SW480 (cell line): ENCODE data around the gene PROB1.
A peak's percentile ranks its signal among the peaks of the same experiment; 100 is the strongest.
"Not testable (repeated sequence)": the region's sequence is repeated elsewhere in the genome, so short reads cannot be mapped to it uniquely, and the experiment has no call there.

Experiments used
- DNase-seq: peaks from one replicate; pipeline ENCODE4 v3.0.0-alpha.2; 2016; ENCODE audit warnings: low spot score

The PROB1 gene

GRCh38 chr5:139392324-139392677 is 2.6 kb downstream of the PROB1 start:
- peak; percentile 44 for DNase-seq

DNA sequence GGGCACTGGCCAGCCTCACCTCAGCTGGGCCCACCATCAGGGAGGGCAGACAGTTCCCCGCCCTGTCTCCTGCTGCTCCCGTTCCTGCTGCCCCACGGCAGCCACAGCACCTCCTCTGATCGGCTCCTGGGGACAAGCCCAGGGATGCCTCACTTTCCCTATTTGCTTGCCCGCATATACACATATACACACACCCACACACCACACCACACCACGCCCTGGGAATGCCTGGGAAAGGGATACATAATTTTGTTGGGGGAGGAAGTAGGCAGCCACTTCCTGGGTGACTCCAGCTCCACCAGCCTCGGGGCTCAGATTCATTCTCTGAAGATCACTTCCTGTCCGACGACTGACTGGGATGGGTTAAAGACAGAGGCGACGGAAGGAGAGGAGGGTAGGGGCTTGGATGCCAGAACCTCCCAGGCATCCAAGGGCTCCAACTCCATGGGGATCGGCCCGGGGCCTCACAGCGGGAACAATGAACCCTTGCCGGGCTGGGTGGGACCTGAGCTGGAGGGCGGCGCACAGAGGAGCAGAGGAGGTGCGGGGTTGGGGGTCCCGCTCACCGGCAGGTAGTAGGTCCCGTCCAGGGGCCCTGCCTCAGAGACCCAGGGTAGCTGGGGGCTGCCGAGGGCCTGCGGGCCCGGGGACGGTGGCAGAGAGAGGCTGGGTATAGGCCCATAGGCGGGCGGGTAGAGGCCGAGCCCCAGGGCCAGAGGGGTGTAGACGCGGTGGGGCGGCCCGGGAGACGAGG is 3.2 kb downstream of the PROB1 start:
- DNase-seq, result peak; percentile 90

- no peak for DNase-seq
Measured at GRCh38 chr5:139390639-139391569, 4.0 kb downstream of the PROB1 start.

DNA sequence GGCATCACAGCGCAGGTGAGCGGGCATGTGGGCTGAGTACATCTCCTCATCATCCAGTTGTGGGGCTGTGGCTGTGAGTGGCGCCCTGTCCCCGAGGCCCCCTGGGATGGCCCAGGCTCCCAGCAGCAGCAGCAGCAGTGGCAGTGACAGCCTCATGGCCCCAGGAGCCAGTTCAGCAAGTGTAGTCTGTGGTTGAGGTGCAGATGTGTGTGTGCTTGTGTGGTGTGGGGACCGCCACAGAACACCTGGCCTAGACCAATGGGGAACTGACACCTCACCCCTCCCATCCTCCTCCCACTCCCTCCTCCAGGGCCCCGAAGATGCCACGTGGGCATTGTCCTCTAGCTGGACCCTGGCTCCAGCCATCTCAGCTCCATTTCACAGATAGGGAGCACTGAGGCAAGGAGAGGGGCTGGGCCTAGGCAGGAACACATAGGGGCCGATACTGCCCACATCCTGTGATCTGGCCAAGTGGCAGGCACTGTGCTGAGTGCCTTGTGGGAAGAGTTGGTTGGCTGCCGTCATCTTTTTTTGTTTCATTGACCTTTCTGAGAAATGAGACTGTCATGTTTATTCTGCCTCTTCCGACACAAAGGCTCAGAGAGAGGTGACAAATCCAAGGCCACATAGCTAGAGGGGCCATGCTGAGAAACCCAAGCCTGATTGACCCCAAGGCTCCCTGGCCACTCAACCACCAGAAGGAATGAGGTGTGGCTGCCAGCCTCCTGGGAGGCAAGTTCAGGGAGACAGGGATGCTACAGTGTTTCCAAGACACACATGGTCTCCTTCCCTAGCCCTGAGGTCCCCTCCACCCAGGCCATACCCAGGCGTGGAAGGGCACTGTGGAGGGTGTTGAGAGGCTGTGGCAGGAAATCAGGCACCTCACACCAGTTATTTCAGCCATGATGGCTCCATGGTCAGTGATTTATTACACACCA is 4.9 kb downstream of the PROB1 start, which contains the start of gene MZB1:
MZB1 (minus strand) TSS at position 213 of the 938 bp plus-strand sequence; CDS start at position 156, 57 bp downstream.
- DNase-seq, result no peak

DNA sequence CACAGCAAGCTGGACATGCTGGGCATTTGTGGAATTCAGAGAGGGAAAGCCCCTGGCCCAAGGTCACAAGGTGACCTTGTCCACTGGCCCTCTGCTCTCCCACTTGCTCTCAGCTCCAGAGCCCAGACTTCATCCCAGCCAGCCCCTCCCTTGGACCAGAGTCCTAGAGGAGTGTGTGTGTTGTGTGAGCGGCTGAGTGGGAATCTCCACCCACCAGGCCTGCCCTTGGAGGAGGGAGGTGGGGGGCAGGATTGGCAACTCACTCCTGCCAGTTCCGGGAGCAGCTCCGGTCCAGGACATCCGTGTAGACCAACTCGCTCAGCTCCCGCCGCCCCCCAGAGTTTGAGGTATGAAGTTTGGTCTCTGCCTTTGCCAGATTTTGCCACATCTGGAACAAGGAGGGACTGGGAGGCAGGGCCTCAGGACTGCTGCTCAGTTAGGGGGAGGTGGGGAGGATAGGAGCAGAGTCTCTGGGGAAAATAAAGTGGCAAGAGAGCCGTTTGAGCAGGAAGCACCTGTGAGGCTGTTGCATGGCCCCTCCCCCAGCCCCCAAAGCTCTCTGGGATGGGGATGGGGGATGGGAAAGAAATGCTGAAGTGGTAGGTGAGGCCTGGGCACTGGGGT is 6.6 kb downstream of the PROB1 start:
- no peak for DNase-seq

GRCh38 chr5:139387611-139388197 is 7.2 kb downstream of the PROB1 start:
- no peak for DNase-seq

GRCh38 chr5:139386956-139387355 is 7.9 kb downstream of the PROB1 start:
- not testable (repeated sequence) for DNase-seq

DNA sequence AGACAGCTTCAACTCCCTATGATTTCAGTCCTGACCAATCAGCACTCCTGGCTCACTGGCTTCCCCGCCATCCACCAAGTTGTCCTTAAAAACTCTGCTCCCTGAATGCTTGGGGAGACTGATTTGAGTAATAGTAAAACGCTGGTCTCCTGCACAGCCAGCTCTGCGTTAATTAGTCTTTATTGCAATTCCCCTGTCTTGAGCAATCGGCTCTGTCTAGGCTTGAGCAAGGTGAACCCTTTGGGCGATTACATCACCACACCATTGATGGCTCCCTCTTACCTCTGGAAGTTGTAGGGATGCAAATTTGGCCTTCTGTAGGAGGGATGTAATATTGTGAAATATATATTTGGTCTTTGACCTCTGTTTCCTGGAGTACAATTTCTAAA is 8.9 kb downstream of the PROB1 start:
- no peak for DNase-seq

DNA sequence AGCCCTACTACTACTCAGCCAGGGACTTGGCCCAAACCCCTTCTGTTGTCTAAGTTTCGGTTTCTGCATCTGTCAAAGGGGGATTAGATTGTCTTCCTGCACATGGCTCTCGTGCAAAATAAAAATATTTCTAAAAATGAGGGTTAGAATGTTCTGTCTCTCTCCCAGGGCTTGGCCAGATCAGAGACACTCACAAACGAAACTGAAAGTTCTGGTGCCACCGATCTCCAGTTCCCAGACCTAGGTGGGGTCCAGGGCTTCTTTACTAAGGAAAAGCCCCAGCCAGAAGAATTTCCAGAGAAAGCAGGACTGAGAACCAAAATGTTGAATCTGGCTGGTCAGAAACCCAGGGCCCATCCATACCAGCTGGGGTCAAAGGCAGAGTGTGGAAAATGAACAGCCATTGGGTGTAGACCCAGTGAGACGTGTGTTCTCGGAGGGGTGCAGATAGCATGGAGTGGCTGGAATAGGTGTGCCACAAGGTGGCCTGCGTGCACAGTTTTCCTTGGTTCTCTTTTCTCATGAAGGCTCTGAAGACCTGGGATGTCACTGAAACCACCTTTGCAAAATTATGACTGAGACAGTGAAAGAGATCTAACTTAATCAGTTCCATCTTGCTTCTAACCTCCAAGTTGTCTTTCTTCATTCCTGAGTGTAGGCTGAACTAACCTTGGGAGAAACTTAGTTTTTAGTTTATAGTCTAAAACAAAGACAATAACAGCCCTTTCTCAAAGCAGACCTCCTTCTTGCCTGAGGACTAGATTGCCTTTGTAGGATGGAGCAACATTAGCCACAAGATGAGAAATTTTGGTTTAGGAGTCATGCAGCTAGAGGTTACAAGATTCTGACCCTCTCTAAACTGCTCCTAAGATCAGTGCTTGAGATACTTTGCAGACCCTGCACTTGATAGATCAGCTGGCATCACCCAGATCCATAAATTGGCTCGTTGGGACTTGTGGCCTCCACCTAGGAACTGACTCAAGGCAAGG is 9.5 kb downstream of the PROB1 start:
- DNase-seq, result peak; percentile 44

DNA sequence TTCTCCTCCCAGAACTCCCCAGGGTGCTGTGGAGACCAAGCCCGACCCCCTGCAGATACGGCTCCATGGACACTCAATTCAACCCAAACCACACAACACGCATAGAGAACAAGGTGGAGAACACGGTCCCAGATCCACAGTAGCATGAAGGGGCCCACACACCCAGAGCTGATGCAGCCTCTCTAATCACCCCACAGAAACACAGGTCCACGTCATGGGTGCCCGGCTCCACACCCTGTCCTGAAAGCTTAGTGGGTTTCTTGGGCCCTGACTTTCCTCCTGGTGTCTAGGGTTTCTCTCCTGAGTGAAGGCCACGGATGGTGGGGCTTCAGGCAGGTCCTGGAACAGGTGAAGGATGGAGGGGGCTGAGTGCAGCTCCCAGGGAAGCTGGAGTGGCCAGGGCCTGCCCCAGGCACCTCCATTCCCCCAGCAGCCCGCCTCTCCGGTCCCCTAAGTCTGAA is 10.3 kb downstream of the PROB1 start:
- no peak for DNase-seq

DNA sequence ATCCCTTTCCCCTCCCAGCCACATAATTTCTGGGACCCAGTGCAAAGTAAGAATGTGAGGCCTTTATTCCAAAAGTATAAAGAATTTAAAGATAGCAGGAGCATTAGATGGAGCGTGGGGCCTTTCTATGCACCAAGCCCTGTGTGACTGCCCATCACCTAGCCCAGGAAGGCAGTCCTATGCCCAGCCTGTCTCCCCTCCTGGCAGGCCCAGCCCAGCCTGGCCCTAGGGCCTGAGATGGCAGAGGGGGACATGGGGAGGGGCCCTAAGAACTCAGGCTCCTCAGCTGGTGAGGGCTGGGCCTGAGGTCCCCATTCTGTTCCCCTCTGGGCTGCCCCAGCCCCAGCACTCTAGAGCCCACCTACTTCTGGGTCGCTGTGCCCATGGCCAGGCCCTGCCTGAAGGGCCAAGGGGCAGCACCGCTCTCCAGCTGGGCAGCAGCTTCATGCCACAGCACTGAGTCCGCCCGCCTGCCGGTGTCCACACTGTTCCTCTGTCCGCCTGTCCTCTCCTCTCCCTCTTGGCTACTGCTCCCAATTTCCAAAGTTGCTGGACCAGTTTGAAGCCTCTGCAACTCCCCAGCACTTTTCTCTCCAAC is 10.8 kb downstream of the PROB1 start:
- DNase-seq, result no peak

DNA sequence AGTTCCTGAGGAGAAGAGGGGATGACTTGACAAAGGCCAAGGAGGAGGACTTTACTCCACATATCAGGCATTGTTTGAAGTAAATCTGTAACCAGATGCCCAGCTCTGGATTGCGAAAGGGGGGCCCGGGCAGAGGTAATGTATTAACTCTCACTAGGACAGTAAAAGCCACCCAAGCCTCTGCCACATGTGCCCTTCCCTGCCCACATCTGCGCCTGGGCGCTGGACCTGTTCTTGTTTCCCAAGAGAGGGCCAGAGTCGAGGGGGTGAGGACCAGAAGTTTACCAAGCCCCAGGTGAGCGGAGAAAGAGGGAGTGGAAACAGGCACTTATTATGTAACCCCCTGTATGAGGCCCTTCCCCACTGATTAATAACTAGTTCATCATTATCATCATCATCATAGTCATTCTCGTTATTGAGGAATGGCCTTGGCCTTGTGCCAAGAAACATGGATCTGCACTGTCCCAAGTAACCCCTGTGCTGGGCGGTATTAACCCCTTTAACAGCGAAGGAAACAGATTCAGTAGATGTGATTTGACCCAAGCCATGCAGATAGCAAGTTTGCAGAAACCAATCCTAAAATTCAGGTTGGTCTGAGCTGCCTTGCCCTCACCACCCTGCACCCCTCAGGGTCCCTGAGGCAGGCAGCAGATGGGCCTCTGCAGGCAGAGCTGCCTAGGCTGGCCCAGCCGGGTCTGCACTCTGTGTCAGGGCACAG is 11.5 kb downstream of the PROB1 start, which contains the start of gene SLC23A1:
SLC23A1 (minus strand) TSS at position 23 of the 718 bp plus-strand sequence. CDS start 44 bp downstream, outside the sequence.
- DNase-seq, result no peak

DNA sequence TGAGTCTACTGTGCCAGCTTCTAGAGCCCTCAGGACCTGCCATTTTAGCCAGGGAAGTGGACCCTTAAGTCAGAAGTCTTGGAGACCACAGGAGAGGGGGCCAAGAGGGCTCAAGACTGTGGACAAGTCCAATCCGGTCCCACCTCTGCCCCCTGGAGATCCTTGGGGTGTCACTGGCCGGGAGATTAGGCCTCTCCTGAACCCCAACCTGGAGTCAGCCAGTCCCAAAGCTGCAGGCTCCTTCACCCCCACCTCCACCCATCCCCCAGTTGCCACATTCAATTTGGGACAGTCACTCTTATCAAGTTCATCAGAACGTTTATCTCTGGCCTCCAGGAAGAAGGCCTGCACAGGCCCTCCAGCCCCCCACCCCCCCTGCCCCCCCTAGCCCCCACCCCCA is 12.1 kb downstream of the PROB1 start:
- no peak for DNase-seq

- DNase-seq, result no peak
Measured at GRCh38 chr5:139381837-139382761, 12.8 kb downstream of the PROB1 start.

GRCh38 chr5:139379626-139380449 is 15.1 kb downstream of the PROB1 start:
- no peak for DNase-seq

GRCh38 chr5:139378941-139379361 is 16.0 kb downstream of the PROB1 start:
- DNase-seq, result no peak
